ENCODE measurements around the gene RGPD8.

GRCh38 chr2:112480530-112481049, 47.1 kb upstream of the RGPD8 start:
- TF ChIP-seq, protein P1, sequence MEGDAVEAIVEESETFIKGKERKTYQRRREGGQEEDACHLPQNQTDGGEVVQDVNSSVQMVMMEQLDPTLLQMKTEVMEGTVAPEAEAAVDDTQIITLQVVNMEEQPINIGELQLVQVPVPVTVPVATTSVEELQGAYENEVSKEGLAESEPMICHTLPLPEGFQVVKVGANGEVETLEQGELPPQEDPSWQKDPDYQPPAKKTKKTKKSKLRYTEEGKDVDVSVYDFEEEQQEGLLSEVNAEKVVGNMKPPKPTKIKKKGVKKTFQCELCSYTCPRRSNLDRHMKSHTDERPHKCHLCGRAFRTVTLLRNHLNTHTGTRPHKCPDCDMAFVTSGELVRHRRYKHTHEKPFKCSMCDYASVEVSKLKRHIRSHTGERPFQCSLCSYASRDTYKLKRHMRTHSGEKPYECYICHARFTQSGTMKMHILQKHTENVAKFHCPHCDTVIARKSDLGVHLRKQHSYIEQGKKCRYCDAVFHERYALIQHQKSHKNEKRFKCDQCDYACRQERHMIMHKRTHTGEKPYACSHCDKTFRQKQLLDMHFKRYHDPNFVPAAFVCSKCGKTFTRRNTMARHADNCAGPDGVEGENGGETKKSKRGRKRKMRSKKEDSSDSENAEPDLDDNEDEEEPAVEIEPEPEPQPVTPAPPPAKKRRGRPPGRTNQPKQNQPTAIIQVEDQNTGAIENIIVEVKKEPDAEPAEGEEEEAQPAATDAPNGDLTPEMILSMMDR (conservative IDR thresholded peaks at IDR 0.05; ENCODE audit: low read length) = no peak
- TF ChIP-seq EZH2phosphoT487 (IDR thresholded peaks at IDR 0.05; ENCODE audit: borderline replicate concordance, low read depth, low read length) = no peak

All from OCI-LY7 (cell line).